Hippocampal formation (tissue), 2 donors: ENCODE data around the gene P4HA3.

Experiments
- DNase-seq, 2 donors: peaks; one replicate each; lab custom pipeline; 2025; lab: John Stamatoyannopoulos, UW

Gene P4HA3

GRCh38 chr11:74316772-74317505, 5.5 kb upstream of the P4HA3 start:
- no peak for DNase-seq

GRCh38 chr11:74312326-74312725, 886 bp upstream of the P4HA3 start:
- no peak for DNase-seq

GRCh38 chr11:74310857-74311256, 583 bp downstream of the P4HA3 start:
- DNase-seq: no peak

DNA sequence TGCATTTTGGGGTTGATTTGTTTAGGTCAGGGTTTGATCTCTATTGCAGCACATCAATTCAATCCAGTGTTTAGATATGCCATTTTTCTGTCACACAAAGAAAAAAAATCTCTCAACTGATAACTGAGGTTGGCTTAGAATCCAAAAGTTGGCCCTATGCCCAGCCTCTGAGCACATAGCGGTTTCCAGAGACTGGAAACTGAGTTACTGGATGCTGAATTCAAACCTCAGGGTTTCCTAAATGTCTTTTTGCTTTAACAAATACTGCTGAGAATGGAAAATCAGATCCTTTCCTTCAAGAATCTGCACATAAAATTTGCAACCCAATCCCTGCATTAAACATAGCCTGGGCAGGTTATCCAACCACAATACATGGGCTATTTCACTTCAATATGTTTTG, 4.0 kb downstream of the P4HA3 start:
- DNase-seq: no peak

DNA sequence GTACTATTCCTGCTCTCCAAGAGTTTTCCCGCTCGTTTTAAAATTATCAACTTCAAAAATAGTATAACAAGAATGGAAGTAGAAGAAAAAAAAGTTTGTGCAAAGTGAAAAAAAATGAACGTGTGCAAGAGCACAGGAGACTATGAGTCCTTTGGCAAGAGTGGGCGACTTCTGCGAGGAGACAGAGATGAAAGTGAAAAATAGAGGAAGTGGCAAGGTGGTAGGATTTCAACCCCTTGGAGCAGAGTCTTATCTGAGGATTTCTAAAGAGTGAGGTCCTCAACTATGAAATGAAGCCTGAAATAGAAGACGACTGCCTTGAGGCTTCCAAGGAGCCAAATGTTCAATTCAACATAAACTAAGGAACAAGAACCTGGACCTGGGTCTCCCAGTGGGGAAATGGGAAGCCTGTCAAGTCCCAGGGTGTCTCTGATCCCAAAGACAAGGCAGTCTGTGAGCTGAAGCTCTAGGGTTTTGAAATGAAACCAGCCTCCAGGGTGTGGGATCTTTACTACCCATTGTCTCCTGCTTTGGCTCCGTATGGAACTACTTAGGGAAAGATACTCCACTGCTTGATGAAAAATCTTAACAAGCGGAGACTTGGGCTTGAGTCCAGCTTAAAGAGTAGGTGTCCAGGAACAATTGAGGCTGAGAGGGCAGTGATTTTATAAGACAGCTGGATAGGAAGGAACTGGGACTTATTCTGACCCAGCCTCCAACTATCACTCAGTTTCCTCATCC, 4.8 kb downstream of the P4HA3 start:
- no peak for DNase-seq

- no peak for DNase-seq
Measured at GRCh38 chr11:74299015-74299414, 12.4 kb downstream of the P4HA3 start.

GRCh38 chr11:74297484-74297883, 14.0 kb downstream of the P4HA3 start:
- DNase-seq: no peak

DNA sequence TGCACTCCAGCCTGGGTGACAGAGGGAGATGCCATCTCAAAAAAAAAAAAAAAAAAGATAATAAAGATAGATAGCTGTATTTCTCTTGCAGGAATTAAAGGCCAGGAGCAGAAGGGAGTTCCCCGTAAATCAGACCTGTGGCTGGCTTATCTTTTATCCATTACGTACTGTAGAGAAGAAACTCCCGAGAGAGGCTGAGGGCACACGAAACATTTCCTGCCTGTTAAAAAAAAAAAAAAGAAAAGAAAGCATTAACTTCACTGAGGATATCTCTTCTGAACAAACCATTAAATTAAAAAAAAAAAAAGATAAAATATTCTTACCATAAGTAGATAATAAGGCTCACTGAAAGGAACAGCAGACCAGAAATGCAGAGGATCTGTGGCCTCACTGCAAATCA, 22.5 kb downstream of the P4HA3 start:
- DNase-seq: no peak

GRCh38 chr11:74288161-74288560, 23.3 kb downstream of the P4HA3 start:
- DNase-seq: no peak

DNA sequence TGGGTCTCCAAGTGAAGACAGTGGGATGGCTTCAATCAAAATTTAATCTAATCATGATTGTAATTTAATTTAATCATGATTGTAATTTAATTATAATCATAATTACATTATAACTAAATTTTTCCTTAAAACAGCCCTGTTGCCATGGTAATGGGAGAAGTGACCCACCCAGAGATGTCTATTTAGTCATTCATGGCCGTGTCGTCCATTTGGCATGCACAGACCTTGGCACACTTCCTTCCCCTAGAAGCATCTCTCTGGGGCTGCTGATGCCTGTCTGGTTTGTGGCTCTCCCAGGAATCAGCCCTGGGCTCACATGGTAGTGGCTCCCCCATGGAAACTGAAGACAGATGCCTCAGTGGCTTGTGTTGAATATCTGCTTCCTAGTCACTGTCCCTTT, 27.0 kb downstream of the P4HA3 start:
- no peak for DNase-seq

- DNase-seq: no peak
Measured at GRCh38 chr11:74283580-74284180, 27.8 kb downstream of the P4HA3 start.

DNA sequence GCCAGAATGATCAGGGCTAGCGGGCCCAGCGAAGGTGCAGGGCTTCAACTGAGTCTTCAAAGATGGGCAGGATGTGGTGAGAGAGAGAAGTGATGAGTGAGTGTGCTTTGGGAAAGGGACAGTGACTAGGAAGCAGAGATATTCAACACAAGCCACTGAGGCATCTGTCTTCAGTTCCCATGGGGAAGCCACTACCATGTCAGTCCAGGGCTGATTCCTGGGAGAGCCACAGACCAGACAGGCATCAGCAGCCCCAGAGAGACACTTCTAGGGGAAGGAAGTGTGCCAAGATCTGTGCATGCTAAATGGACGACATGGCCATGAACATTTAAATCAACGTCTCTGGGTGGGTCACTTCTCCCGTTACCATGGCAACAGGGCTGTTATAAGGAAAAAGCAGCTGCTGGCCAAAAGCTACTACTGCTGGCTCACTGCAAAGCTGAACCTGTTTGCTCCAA, 28.5 kb downstream of the P4HA3 start:
- no peak for DNase-seq

DNA sequence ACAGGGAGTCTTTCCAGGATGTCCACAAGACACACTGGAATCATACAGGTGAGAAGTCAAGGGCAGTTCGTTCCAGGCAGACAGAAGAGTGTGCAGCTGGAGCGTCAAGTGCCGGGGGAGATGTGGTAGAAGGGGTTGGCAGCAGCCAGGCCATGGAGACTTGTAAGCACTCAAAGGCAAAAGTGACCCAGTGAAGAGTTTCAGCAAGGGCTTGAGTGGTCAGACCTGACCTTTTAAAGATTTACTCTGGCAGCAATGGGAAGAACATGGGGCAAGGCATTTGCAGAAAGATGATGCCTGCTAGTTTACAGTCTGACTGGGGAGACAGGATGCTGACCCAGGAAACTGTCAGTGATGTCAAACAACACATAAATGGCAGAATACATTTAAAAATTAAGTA, 29.0 kb downstream of the P4HA3 start:
- no peak for DNase-seq

DNA sequence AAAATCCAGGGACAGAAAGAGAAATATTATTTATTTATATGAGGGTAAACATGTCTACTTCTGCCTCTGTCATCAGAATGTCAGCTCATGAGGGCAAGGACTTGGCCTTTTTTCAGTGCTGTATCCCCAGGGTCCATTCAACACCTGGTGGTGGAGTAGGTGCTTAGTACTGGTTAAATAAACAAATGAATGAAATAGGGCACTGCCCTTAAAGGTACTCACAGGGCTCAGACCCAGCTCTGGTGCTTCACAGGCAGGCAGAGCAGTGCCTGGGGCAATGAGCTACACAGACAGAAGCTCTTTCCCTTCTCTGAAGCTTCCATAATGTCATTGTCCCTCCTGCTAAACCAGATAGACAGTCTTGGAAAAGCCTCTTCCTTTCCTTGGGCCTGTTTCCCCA, 30.9 kb downstream of the P4HA3 start:
- DNase-seq: no peak

DNA sequence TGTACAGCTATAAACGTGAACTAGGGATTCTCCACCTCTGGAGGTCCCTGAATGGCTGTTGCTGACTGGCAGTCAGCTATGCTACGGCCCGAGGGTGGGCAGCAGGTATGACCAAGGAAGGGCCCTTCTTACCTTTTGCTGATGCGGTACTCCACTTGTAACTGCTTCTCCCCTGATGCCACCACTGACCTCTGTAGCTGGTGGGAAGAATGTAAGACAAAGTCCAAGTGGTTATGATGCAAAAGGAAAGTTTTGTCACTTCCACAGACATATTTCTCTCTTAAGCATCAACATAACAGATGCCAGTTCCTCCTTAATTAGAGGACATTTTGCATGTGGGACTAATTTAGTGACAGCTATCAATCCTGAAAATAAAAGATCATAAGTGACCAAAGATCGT, 32.2 kb downstream of the P4HA3 start:
- no peak for DNase-seq

GRCh38 chr11:74278721-74279161, 32.7 kb downstream of the P4HA3 start:
- no peak for DNase-seq

GRCh38 chr11:74278103-74278502, 33.3 kb downstream of the P4HA3 start:
- DNase-seq: no peak

- no peak for DNase-seq
Measured at GRCh38 chr11:74276581-74276980, 34.9 kb downstream of the P4HA3 start.

DNA sequence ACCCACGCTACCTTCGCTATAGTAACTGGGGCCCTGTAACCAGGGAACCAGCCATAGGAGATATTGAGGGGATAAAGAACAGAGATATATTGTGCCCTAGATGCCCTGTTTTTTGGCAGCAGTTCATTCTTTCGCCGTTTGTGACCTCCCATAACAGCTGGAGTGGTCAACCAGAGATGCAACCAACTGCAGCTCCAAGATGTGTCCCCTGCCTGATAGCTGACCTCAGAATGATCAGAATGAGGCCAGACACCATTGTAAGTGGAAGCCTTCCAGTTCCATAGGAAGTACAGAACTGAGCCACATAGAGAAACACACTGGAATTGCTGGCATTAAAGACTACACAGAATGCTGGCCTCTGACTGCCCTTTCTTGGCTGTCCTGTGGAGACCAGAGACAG, 39.2 kb downstream of the P4HA3 start:
- no peak for DNase-seq

DNA sequence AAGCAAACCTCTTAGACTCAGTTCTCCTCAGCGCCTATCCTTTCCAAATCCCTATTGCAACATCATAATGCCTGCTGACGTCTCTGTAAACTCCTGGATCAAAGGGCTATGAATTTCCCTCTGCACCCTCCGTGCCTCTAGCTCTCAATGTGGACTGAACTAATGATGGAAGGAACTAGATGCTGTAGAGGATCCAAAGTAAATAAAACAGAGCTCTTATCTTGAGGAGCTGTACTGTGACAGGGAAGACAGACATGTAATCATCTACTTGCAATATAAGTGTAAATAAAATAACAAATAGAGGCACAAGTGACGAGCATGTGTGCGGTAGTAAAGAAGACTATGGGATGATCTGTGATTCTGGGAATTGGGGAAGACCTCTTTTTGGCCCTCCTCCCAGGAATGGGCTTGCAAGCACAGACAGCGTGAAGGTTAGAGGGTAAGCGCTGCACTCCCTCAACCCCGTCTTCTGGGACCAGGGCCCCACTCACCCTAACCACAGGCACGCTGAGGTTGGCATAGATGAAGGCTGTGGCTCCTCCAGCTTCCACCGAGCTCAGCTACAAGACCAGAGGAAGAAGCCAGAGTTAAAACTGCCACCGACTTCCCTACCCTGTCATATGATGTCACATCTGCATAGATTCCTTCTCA, 42.2 kb downstream of the P4HA3 start:
- DNase-seq: no peak

DNA sequence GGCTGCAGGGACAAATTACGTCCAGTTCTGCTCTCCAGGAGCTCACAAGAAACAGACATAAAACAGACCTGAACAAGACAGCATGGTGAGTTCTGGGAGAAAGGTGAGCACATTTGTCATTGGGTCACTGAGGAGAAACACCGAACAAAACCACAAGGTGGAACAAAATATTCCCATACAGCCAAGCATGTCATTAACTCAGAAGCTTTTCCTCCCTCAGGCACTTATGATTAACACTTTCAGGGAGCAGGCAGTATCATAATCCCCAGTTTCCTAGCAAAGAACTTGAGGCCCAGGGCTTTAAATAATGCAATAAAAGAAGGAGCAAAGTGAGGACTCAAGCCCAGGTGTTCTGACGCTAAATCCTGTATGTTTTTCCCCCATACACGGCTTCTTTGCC, 43.0 kb downstream of the P4HA3 start:
- DNase-seq: no peak

- no peak for DNase-seq
Measured at GRCh38 chr11:74267014-74267413, 44.4 kb downstream of the P4HA3 start.

GRCh38 chr11:74265256-74265655, 46.2 kb downstream of the P4HA3 start:
- DNase-seq: no peak
